Ovary (tissue), 9 donors: ENCODE data around the gene SEPTIN5. TPM values are rescaled to one million over a fixed set of nuclear protein-coding genes. Genes with fewer than 3 reads are reported as not detected.

ENCODE experiments used
- DNase-seq, 5 donors: peaks; one replicate each; pipeline ENCODE4 v3.0.0-alpha.2; 2019 to 2020
- H3K27ac ChIP-seq, 2 donors: fragments of 200-600 bp; one replicate each; pipeline versions ENCODE4 v1.5.1 to v1.8.0; 2019 to 2022
- H3K27me3 ChIP-seq: fragments of 200-600 bp; one replicate; pipeline ENCODE4 v1.8.0; 2022
- H3K36me3 ChIP-seq: fragments of 200-600 bp; sonication (generic); one replicate; pipeline ENCODE4 v1.5.1; 2019
- H3K4me1 ChIP-seq: one replicate; pipeline ENCODE4 v1.8.1; 2013; ENCODE audit warnings: mild to moderate bottlenecking, moderate library complexity; ENCODE audit not compliant: insufficient read depth
- H3K4me3 ChIP-seq: fragments of 200-600 bp; sonication (generic); one replicate; pipeline ENCODE4 v1.5.1; 2017
- H3K9me3 ChIP-seq, 2 donors: fragments of 200-600 bp in 1 of 2; sonication (generic) in 1 of 2; one replicate each; pipeline versions ENCODE4 v1.5.1 to v1.8.1; 2013 to 2019; ENCODE audit warnings: mild to moderate bottlenecking in 1 of 2, moderate library complexity in 1 of 2
- EP300 ChIP-seq: sonication (generic); formaldehyde crosslinking; IDR thresholded peaks from one replicate; pipeline ENCODE4 v1.6.1; 2017; ENCODE audit warnings: antibody characterized with exemption
- POLR2A ChIP-seq: fragments of 450-650 bp; IDR thresholded peaks from one replicate; pipeline ENCODE4 v1.6.1; 2017; ENCODE audit warnings: antibody characterized with exemption, mild to moderate bottlenecking, moderate library complexity
- WGBS, 3 donors: extraction: QIAGEN DNeasy Blood & Tissue Kit in 1 of 3; methylation state at CpG; one replicate each; pipeline versions ENCODE4 v1.1.5 to v1.1.7; 2013 to 2017; 5-methylcytosine and 5-hydroxymethylcytosine counted together
- intact Hi-C, 4 donors: fragments of 100-400 bp; cut with DNase I; formaldehyde crosslinking; loops; one replicate each; pipeline versions ENCODE4 v1.11.0 to v1.15.1; 2022 to 2023
- polyA plus RNA-seq, 2 donors: library from polyadenylated mRNA; stranded (reverse); fragments of 200-250 nt in 1 of 2; fragments of 350-450 nt in 1 of 2; fragmentation: Illumina TruSeq in 1 of 2; extraction: RNeasy Lipid Tissue Mini Kit (QIAGEN cat#74804) in 1 of 2; gene quantifications; one replicate each; pipeline ENCODE4 v1.2.3, GENCODE V29; 2013 to 2014
- total RNA-seq, 7 donors: library from RNA; depleted of rRNA in 2 of 7; stranded (reverse); fragments of >200 nt in 2 of 7; fragmentation: NEBNext Ultra II Directional in 3 of 7; extraction: Animal tissue kit (Norgen Biotek cat#: 25700) in 3 of 7; gene quantifications; one replicate each; pipeline versions ENCODE4 v1.1.0 to v1.2.4, GENCODE V29; 2016 to 2023
- TF ChIP-seq, protein P1 (sequence below), 3 donors: fragments of 450-650 bp in 2 of 3; fragments of 200-600 bp in 1 of 3; IDR thresholded peaks; one replicate each; pipeline versions ENCODE4 v1.5.1 to v1.8.0; 2016 to 2022; ENCODE audit warnings: antibody characterized with exemption in 3 of 3, mild to moderate bottlenecking in 1 of 3
- donor health status: DM: no; HTN: no; CAD: no; lungs with moderate emphysema.
- donor health status: DM: no; HTN: no; CAD: no.
- donor health status: Bipolar disorder and iron deficiency.
- donor health status: DM: yes; HTN: yes; CAD: no.
- donor health status: DM: no; HTN: no; CAD: no.
- donor health status: DM: yes; HTN: yes; CAD: no.

SEPTIN5 gene
- total and polyA plus RNA-seq, 9 donors, result 21.0 to 55.0 (median 30.9) TPM

DNA sequence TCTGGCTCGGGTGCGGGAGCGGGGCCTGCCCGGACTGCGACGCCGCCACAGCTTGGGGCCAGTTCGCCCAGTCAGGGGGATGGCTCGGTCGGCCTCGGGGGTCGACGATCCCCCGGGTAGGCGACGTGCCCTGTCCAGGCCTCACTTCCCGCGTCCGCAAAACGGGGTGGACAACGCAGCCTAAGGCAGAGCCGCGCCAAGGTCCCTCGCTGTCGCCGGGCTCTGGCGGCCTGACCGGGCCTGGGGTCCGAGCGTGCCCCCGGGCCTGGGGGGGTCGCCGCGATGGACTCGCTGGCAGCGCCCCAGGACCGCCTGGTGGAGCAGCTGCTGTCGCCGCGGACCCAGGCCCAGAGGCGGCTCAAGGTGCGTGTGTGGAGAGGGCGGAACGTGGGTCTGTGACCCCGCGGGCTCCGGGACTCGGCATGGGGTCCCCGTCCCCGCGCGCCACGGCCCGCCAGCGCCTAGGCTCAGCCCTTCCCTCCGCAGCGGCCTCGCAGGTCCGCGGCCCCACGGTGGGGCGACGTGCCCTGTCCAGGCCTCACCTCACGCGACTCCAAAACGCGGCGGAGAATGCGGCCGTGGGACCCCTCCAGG is 4.2 kb downstream of the SEPTIN5 start:
- H3K27ac ChIP-seq, result peak overlapping the region; percentile 58 to 71
- peak in 2 of 5 donors; percentile 61 for DNase-seq
- peaks cover 13% of the 10 kb centered on the region for H3K4me1 ChIP-seq
- WGBS, 3 donors, result 1 to 2% (median 1%) methylated on average over 25 to 70 of the region's 70 CpGs
- intact Hi-C loops, result no loop called here
- no peaks in the 10 kb centered on the region for H3K36me3 ChIP-seq
- no peak for TF ChIP-seq EP300
- TF ChIP-seq, protein P1, sequence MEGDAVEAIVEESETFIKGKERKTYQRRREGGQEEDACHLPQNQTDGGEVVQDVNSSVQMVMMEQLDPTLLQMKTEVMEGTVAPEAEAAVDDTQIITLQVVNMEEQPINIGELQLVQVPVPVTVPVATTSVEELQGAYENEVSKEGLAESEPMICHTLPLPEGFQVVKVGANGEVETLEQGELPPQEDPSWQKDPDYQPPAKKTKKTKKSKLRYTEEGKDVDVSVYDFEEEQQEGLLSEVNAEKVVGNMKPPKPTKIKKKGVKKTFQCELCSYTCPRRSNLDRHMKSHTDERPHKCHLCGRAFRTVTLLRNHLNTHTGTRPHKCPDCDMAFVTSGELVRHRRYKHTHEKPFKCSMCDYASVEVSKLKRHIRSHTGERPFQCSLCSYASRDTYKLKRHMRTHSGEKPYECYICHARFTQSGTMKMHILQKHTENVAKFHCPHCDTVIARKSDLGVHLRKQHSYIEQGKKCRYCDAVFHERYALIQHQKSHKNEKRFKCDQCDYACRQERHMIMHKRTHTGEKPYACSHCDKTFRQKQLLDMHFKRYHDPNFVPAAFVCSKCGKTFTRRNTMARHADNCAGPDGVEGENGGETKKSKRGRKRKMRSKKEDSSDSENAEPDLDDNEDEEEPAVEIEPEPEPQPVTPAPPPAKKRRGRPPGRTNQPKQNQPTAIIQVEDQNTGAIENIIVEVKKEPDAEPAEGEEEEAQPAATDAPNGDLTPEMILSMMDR (IDR thresholded peaks at IDR 0.05), result no peak
- peak; percentile 23 for TF ChIP-seq POLR2A
- no peaks in the 10 kb centered on the region for H3K27me3 ChIP-seq
- no peaks in the 10 kb centered on the region for H3K9me3 ChIP-seq
- peak overlapping the region; percentile 57 for H3K4me3 ChIP-seq

DNA sequence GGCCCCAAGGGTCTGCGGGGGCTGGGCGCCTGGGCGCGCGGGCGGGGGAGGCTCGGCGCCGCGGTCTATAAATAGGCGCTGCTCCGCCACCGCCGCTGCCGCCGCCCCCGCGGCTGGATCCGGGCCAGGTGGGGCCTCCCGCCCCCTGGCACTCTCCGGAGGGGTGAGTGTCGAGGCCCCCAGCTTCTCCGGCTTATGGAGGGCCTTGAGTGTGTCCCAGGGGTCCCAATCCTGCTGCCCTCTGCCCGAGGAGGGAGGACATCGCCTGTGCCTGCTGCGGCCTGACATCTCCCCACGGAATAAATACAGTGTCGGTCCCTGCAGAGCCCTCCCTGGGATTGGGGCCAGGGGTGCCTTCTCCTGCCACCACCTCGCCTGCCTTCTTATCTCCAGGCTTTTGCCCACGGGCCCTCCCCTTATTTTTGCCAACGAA is 4.8 kb downstream of the SEPTIN5 start:
- peak overlapping the region; percentile 57 for H3K4me3 ChIP-seq
- H3K27me3 ChIP-seq, result no peaks in the 10 kb centered on the region
- peak overlapping the region; percentile 58 to 71 for H3K27ac ChIP-seq
- TF ChIP-seq POLR2A (no peak), EP300 (no peak)
- no peaks in the 10 kb centered on the region for H3K9me3 ChIP-seq
- no peaks in the 10 kb centered on the region for H3K36me3 ChIP-seq
- peak in 4 of 5 donors; percentile 54 to 75 (median 66) for DNase-seq
- H3K4me1 ChIP-seq, result peaks cover 13% of the 10 kb centered on the region
- intact Hi-C loops, result no loop called here
- 17 to 25% (median 19%) methylated on average over 19 to 31 of the region's 31 CpGs for WGBS, 3 donors

DNA sequence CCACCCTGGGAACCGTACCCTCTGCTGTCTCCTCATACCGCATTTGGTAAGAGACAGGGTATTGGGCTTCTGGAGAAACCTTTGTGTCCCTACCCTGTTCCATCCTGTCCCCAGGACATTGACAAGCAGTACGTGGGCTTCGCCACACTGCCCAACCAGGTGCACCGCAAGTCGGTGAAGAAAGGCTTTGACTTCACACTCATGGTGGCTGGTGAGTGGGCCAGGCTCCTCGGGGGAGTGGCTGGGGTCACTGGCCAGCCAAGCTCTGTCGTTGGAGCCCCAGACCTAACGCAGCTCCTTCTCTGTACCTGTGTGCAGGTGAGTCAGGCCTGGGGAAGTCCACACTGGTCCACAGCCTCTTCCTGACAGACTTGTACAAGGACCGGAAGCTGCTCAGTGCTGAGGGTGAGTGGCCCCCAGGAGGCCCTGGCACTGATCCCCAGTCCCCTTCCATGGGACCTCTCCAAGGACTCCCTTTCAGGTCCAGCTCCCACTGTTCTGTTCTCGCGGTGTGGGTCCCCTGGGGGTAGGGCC is 5.3 kb downstream of the SEPTIN5 start:
- 82 to 89% (median 85%) methylated on average over 12 of the region's 12 CpGs for WGBS, 3 donors
- no peaks in the 10 kb centered on the region for H3K27me3 ChIP-seq
- peak overlapping the region; percentile 57 for H3K4me3 ChIP-seq
- H3K9me3 ChIP-seq, result no peaks in the 10 kb centered on the region
- peaks cover 13% of the 10 kb centered on the region for H3K4me1 ChIP-seq
- intact Hi-C loops, result no loop called here
- peak in 1 of 5 donors; percentile 41 for DNase-seq
- H3K27ac ChIP-seq, result no peak overlapping the region
- H3K36me3 ChIP-seq, result no peaks in the 10 kb centered on the region
- no peak for TF ChIP-seq POLR2A

DNA sequence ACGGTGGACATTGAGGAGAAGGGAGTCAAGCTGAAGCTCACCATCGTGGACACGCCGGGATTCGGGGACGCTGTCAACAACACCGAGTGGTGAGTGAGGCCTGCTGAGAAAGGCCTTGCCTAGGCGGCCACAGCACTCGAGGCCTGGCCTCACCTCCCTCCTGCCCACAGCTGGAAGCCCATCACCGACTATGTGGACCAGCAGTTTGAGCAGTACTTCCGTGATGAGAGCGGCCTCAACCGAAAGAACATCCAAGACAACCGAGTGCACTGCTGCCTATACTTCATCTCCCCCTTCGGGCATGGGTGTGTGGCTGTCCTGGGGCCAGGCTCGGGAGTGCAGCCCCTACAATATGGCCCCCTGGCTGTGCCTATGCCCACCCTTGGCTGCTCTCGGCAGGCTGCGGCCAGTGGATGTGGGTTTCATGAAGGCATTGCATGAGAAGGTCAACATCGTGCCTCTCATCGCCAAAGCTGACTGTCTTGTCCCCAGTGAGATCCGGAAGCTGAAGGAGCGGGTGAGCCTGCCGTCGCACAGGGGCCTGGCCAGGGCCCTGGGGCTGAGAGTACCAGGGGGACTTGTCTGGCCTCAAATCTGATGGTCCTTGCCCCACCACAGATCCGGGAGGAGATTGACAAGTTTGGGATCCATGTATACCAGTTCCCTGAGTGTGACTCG is 6.0 kb downstream of the SEPTIN5 start:
- H3K4me1 ChIP-seq, result peaks cover 9% of the 10 kb centered on the region
- TF ChIP-seq POLR2A (no peak), EP300 (no peak)
- TF ChIP-seq, protein P1 (IDR thresholded peaks at IDR 0.05), result no peak
- H3K27me3 ChIP-seq, result no peaks in the 10 kb centered on the region
- H3K4me3 ChIP-seq, result no peak overlapping the region
- no peak for DNase-seq
- no peaks in the 10 kb centered on the region for H3K36me3 ChIP-seq
- intact Hi-C loops, result no loop called here
- H3K27ac ChIP-seq, result no peak overlapping the region
- WGBS, 3 donors, result 92 to 95% (median 93%) methylated on average over 25 to 26 of the region's 26 CpGs
- no peaks in the 10 kb centered on the region for H3K9me3 ChIP-seq

DNA sequence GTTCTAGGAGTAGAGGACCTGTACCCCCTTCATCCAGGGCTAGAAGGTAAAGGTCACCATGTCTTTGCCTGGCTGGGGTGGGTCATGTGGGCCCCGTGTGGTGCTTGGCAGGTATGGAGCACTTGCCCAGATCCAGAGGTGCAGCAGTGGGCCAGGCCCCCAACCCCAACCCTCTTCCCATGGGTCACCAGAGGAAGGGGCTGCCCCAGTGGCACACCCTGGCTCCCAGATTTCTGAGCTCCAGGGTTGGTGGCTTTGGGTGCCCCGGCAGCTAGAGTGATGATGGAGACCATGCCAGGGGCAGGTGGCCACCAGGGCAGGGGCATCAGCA is 6.7 kb downstream of the SEPTIN5 start:
- TF ChIP-seq POLR2A (no peak), EP300 (no peak)
- TF ChIP-seq, protein P1 (IDR thresholded peaks at IDR 0.05), result no peak
- Histone ChIP-seq H3K27me3 (no peaks in the 10 kb centered on the region), H3K9me3 (no peaks in the 10 kb centered on the region), H3K36me3 (no peaks in the 10 kb centered on the region), H3K27ac (no peak overlapping the region), H3K4me1 (peaks cover 9% of the 10 kb centered on the region), H3K4me3 (no peak overlapping the region)
- 85 to 100% (median 86%) methylated on average over 2 of the region's 2 CpGs for WGBS, 3 donors
- intact Hi-C loops, result no loop called here
- DNase-seq, result peak in 1 of 5 donors; percentile 29
